ENCODE results near the gene ZCCHC14. TPM values are rescaled to one million over a fixed set of nuclear protein-coding genes. Genes with fewer than 3 reads are reported as not detected.

The ZCCHC14 gene
- total RNA-seq, 1 experiment from 2014 or later, result 30.3 TPM

GRCh38 chr16:87538594-87538993 lies 45.8 kb upstream of the ZCCHC14 start:
- Histone ChIP-seq H3K9me3 (ENCODE audit: low read depth, low read length, poor library complexity, severe bottlenecking) (peaks cover under 1% of the 10 kb centered on the region), H3K4me3 (ENCODE audit: low read depth, low read length, poor library complexity, severe bottlenecking) (no peak overlapping the region), H3K27ac (ENCODE audit: low read depth, low read length, poor library complexity, severe bottlenecking) (no peak overlapping the region), H3K36me3 (ENCODE audit: insufficient read depth, low read length, poor library complexity, severe bottlenecking) (no peaks in the 10 kb centered on the region), H3K27me3 (replicated peaks; ENCODE audit: insufficient read depth, low read depth, low read length, poor library complexity) (peaks cover 21% of the 10 kb centered on the region), H3K4me1 (ENCODE audit: insufficient read depth, low read length, poor library complexity, severe bottlenecking) (peaks cover 5% of the 10 kb centered on the region)
- ChIA-PET POLR2A (ENCODE audit: low non-redundant PET) (no interaction called here), CTCF (no interaction called here)
- BruUV-seq (replicated peaks), result no TSS peak
- intact Hi-C loops (cut with micrococcal nuclease; ENCODE audit: unreplicated experiment), result no loop called here
- TF ChIP-seq CTCF (conservative IDR thresholded peaks at IDR 0.05; ENCODE audit: low read depth, low read length) (no peak), EZH2 (IDR thresholded peaks at IDR 0.05; ENCODE audit: borderline replicate concordance, low read depth, low read length, poor library complexity, severe bottlenecking) (no peak)
- DNase-seq (ENCODE audit: low spot score), result no peak

DNA sequence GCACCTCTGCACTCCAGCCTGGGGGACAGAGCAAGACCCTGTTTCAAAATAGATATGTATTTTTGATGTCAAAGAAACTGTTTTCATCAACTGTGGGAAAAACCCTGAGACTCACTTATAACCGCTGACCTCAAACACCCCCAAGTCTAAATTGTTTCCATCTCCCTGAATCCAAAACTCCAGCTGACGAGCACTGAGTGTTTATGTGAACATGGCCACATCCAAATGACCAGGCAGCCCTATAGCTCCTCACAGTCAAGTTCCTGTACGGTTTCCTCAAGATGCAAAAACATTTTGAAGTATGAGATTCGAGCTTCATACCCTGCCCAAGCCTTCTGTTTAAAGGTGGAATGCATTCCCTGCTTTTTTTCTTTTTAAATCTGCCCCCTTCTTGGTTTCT lies 45.3 kb upstream of the ZCCHC14 start:
- Histone ChIP-seq H3K36me3 (ENCODE audit: insufficient read depth, low read length, poor library complexity, severe bottlenecking) (no peaks in the 10 kb centered on the region), H3K27me3 (replicated peaks; ENCODE audit: insufficient read depth, low read depth, low read length, poor library complexity) (peaks cover 21% of the 10 kb centered on the region), H3K4me1 (ENCODE audit: insufficient read depth, low read length, poor library complexity, severe bottlenecking) (peaks cover 5% of the 10 kb centered on the region), H3K4me3 (ENCODE audit: low read depth, low read length, poor library complexity, severe bottlenecking) (no peak overlapping the region), H3K27ac (ENCODE audit: low read depth, low read length, poor library complexity, severe bottlenecking) (no peak overlapping the region), H3K9me3 (ENCODE audit: low read depth, low read length, poor library complexity, severe bottlenecking) (peaks cover 5% of the 10 kb centered on the region)
- intact Hi-C loops (cut with micrococcal nuclease; ENCODE audit: unreplicated experiment), result no loop called here
- no TSS peak for BruUV-seq (replicated peaks)
- no peak for DNase-seq (ENCODE audit: low spot score)
- TF ChIP-seq EZH2 (IDR thresholded peaks at IDR 0.05; ENCODE audit: borderline replicate concordance, low read depth, low read length, poor library complexity, severe bottlenecking), result no peak
- no peak for TF ChIP-seq CTCF (conservative IDR thresholded peaks at IDR 0.05; ENCODE audit: low read depth, low read length)
- ChIA-PET CTCF (no interaction called here), POLR2A (ENCODE audit: low non-redundant PET) (no interaction called here)

DNA sequence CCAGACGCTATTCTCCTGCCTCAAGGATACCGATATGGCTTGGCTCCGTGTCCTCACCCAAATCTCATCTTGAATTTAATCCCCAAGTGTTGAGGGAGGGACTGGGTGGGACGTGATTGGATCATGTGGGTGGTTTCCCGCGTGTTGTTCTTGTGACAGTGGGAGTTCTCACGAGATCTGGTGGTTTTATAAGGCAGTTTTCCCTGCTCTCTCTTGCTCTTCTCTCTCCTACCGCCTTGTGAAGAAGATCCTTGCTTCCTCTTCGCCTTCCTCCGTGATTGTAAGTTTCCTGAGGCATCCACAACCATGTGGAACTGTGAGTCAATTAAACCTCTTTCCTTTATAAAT lies 43.9 kb upstream of the ZCCHC14 start:
- POLR2A ChIA-PET (ENCODE audit: low non-redundant PET), result no interaction called here
- TF ChIP-seq CTCF (conservative IDR thresholded peaks at IDR 0.05; ENCODE audit: low read depth, low read length), result no peak
- no peak for TF ChIP-seq EZH2 (IDR thresholded peaks at IDR 0.05; ENCODE audit: borderline replicate concordance, low read depth, low read length, poor library complexity, severe bottlenecking)
- H3K27ac ChIP-seq (ENCODE audit: low read depth, low read length, poor library complexity, severe bottlenecking), result no peak overlapping the region
- H3K9me3 ChIP-seq (ENCODE audit: low read depth, low read length, poor library complexity, severe bottlenecking), result peaks cover 12% of the 10 kb centered on the region
- peaks cover 28% of the 10 kb centered on the region for H3K27me3 ChIP-seq (replicated peaks; ENCODE audit: insufficient read depth, low read depth, low read length, poor library complexity)
- H3K36me3 ChIP-seq (ENCODE audit: insufficient read depth, low read length, poor library complexity, severe bottlenecking), result no peaks in the 10 kb centered on the region
- CTCF ChIA-PET, result no interaction called here
- peaks cover 2% of the 10 kb centered on the region for H3K4me1 ChIP-seq (ENCODE audit: insufficient read depth, low read length, poor library complexity, severe bottlenecking)
- no peak for DNase-seq (ENCODE audit: low spot score)
- no TSS peak for BruUV-seq (replicated peaks)
- no peak overlapping the region for H3K4me3 ChIP-seq (ENCODE audit: low read depth, low read length, poor library complexity, severe bottlenecking)
- intact Hi-C loops (cut with micrococcal nuclease; ENCODE audit: unreplicated experiment), result no loop called here
